ENCODE results near the gene FBXW7. TPM values are rescaled to one million over a fixed set of nuclear protein-coding genes. Genes with fewer than 3 reads are reported as not detected.
A peak's percentile ranks its signal among the peaks of the same experiment; 100 is the strongest.

The FBXW7 gene
- total RNA-seq, 1 experiment from 2014 or later: 27.1 TPM

- Mint-ChIP-seq H3K9me3 (no peaks in the 10 kb centered on the region), H3K27ac (peak overlapping the region in 2 of 3 experiments; percentile 33 to 78; a peak in 2 of 7 replicates), H3K36me3 (ENCODE audit: insufficient read depth in 1 of 3, low read depth in 3 of 3) (0 out of 7 replicates have a peak, but pooled peaks cover 0 to 2% (median 0%) of the 10 kb centered on the region in 3 experiments), H3K27me3 (ENCODE audit: low read depth) (no peaks in the 10 kb centered on the region), H3K4me3 (no peak overlapping the region), H3K4me1 (peaks cover 13 to 23% of the 10 kb centered on the region in 2 experiments)
- H3K4me2 ChIP-seq (ENCODE audit: insufficient read depth, insufficient read length, low read length): no peak overlapping the region
- H3K4ac ChIP-seq (ENCODE audit: low read depth, low read length): no peak overlapping the region
- no peak for TF ChIP-seq CTCF (conservative IDR thresholded peaks at IDR 0.05)
- H3K4me1 ChIP-seq (ENCODE audit: insufficient read depth, low read length): no peaks in the 10 kb centered on the region
- no peak overlapping the region for H3K27ac ChIP-seq (ENCODE audit: insufficient read length, low read depth, low read length)
- no peak overlapping the region for H3K9ac ChIP-seq (ENCODE audit: extremely low read depth, insufficient read length, low read length)
- no peaks in the 10 kb centered on the region for H3K23me2 ChIP-seq (ENCODE audit: insufficient read length, low read depth, low read length, poor library complexity, severe bottlenecking)
- no peak overlapping the region for H2BK5ac ChIP-seq (ENCODE audit: insufficient read length, low read length)
- no peak for DNase-seq
- H2BK20ac ChIP-seq (ENCODE audit: low read depth, low read length, poor library complexity, severe bottlenecking): no peak overlapping the region
- peaks cover 5% of the 10 kb centered on the region for H3K79me1 ChIP-seq (ENCODE audit: insufficient read depth, low read depth, low read length, poor library complexity, severe bottlenecking)
- H2BK12ac ChIP-seq (ENCODE audit: insufficient read length, low read depth, low read length): no peak overlapping the region
- H3K18ac ChIP-seq (ENCODE audit: insufficient read length, low read depth, low read length): no peak overlapping the region
- H3K27me3 ChIP-seq (ENCODE audit: insufficient read depth, low read length): no peaks in the 10 kb centered on the region
- no peak overlapping the region for H4K5ac ChIP-seq (ENCODE audit: insufficient read length, low read depth, low read length)
- no peaks in the 10 kb centered on the region for H4K20me1 ChIP-seq (ENCODE audit: control insufficient read depth, insufficient read depth, insufficient read length)
- H3K23ac ChIP-seq (ENCODE audit: insufficient read length, low read depth, low read length): no peak overlapping the region
- H2BK120ac ChIP-seq (ENCODE audit: low read depth, low read length, poor library complexity, severe bottlenecking): no peak overlapping the region
- no peak overlapping the region for H3T11ph ChIP-seq (ENCODE audit: low read length)
- H3K14ac ChIP-seq (ENCODE audit: insufficient read depth, low read length): no peak overlapping the region
- no peak overlapping the region for H4K8ac ChIP-seq (replicated peaks; ENCODE audit: insufficient read length, low read depth, low read length)
- H3K9me3 ChIP-seq (ENCODE audit: control insufficient read depth, low read depth, low read length): no peaks in the 10 kb centered on the region
- peaks cover 5% of the 10 kb centered on the region; the same call in 1 of the 2 replicates for H3K79me2 ChIP-seq (ENCODE audit: insufficient read depth, low read length)
- H4K91ac ChIP-seq (ENCODE audit: insufficient read length, low read depth, low read length): no peak overlapping the region
- H2AFZ ChIP-seq (ENCODE audit: low read length): no peak overlapping the region
- H2AK5ac ChIP-seq (ENCODE audit: insufficient read length, low read length): no peak overlapping the region
- no peak overlapping the region for H3K56ac ChIP-seq (ENCODE audit: insufficient read length, low read depth, low read length)
- no peak overlapping the region for H2BK15ac ChIP-seq (ENCODE audit: low read depth, low read length)
- no CpG with 5 or more reads among the region's 2 CpGs for WGBS (ENCODE audit: extremely low coverage, insufficient read length, low lambda C conversion rate)
Observed at GRCh38 chr4:152528060-152528459, 7.8 kb downstream of the FBXW7 start.
